Activated naive CD4-positive, alpha-beta T cell treated with Interleukin-2 at 50 U/mL for 16 hours (primary cell): Measurements from ENCODE around the gene SAG.

Experiments
- DNase-seq: peaks from one replicate; pipeline ENCODE4 v3.0.0-alpha.2; 2020

The SAG gene

DNA sequence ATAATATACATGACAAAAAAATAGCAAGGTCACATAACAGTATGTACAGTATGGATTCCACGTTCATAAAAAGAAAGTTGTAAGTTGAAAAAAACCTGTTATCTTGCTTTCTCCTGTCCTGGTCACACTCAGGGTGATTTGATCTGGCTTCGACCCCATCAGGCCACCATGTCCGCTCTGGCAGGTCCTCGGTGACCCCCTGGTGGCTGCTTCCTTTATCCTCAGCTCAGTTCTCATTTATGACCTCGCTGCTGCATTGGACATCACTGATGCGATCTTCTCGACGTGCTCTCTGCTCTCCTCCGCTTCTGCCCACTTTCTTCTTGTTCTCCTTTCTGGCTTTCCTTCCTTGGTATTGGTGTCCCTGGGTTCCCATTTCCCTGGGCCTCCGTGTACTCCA lies 76.4 kb downstream of the SAG start:
- no peak for DNase-seq

DNA sequence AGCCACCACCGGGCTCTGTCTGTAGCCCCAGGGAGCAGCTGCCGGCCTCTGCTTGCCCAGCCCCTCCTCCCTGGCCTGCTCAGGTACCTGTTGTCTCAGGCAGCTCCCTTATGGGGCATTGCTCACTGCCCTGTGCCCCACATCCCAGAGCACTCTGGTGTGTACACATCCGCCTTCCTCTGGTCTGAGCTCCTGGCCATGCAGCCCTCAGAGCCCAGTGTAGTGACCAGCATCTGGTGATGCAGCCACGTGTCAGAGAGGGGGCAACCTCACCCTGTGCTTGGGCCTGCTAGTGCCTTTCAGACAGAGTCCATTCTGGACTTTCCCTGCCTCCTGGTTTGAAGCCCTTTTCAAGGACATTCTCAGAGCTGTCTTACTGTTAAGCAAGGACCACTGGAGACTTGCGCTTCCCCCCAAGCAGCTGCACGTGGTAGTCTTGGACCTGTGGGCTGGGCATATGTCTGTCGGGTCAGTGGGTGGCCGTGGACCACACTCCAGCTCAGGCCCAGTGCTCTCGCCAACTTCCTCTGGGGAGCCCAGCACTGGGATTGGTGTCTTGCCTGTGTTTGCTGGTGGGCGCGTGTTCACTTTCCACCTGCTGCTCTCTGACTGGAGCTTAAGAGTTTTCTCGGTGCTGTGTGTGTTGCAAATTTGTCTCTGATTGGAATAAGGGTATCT lies 77.3 kb downstream of the SAG start:
- no peak for DNase-seq

DNA sequence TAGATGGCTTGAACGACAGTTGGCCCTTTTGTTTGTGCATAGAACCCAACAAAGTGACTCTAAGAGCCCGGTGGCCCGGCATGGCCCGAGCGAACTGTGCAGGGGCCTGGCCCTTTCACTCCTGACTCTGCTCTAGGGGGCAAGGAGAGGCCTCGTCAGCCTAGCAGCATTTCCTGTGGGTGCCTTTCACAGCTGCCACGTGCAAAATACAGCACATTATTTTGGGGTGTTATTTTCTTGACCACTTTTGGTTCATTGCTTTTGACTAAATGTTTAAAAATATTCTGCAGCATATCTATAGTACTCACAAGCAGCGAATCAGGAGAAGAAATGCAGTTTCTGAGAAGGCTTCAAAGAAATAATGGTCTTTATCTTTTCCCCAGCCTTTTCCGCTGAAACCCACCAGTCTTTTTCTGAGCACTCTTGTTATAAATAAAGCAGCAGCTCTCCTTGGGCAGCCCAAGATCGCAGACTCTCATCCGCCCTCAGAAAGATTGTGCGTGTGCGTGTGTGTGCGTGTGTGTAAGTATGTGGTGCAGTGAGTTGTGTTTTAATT lies 78.0 kb downstream of the SAG start:
- DNase-seq: no peak

DNA sequence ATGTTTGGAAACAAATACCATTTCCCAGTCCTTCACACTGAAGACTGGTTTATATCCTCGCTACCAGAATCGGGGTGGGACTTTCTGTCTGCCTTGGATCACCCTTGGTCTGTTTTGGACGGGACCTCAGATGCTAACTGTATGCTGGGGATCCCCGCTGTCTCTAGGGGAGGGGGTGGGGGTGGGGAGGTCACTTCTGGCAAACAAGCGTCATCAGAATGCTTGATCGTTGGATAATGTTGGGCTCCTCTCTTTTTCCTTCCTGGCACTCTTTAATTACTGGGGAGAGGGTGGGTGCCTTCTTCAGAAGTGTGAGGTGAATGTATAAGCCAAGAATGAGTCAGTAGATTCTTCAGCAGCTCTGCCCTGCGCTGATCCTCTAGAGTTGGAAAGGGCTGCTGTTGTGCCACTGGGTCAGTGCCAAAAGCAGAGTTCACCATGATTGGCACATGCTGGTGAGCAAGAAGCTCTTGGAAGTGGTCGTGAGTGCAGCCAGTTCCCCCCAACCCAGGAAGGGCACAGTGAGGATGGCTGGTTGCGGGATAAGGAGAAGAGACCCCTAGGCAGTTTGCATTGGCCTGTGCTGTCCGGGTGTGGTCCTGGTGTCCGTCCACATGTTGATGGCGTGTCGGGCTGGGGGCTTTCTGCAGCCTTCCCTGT lies 78.9 kb downstream of the SAG start:
- no peak for DNase-seq

DNA sequence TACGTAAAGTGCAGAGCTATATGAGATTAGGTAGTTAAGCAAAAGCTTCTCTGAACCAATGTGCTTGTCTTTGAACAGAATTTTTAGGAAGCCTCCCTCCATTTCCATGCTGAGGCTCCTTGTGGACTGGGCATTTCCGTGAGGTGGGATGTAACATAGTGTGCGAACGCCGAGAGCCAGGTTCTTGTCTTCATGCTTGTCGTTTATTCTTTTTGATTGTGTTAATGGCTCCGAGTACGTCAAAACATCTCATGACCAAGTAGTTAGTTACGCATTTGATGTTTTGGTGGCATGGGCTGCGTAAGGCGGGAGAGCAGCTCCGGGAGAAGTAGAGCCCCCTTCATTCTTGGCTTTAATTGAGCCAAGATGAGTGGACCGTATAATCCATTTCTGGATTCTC lies 79.6 kb downstream of the SAG start:
- no peak for DNase-seq

DNA sequence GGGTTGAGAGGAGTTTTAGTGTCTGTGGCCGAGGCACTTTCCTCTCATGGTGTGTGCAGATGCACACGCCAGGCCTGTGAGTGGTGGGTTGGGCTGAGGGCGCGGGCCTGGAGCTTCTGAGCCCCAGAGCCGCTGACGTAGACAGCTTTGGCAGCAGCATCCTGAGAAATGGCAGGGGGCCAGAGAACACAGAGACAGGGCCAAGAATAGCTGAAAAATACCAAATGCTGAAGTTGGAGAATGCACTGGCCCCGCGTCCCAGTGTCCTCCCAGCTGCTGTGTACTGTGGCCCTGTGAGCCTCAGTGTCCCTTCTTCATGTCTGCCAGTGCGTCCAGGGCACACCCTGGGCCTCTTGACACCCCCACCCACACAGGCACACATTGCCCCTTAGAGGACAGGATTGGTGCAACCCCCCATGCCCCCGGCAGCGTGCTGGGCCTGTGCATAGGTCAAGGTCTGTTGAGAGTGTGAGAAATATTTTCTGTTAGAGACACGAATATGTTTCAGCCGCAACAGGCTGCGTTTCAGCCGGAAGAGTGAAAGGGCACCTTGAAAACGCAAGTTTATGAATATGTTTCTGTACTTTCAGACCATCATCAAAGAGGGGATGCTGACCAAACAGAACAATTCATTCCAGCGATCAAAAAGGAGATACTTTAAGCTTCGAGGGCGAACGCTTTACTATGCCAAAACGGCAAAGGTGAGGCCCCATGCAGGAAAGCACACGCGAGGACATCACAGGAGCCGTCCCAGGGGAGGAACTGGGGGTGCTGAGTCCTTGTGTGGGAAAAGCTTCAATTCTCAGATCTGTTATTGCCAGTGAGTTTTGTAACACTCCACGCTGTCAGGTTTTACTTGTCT lies 80.3 kb downstream of the SAG start:
- no peak for DNase-seq

DNA sequence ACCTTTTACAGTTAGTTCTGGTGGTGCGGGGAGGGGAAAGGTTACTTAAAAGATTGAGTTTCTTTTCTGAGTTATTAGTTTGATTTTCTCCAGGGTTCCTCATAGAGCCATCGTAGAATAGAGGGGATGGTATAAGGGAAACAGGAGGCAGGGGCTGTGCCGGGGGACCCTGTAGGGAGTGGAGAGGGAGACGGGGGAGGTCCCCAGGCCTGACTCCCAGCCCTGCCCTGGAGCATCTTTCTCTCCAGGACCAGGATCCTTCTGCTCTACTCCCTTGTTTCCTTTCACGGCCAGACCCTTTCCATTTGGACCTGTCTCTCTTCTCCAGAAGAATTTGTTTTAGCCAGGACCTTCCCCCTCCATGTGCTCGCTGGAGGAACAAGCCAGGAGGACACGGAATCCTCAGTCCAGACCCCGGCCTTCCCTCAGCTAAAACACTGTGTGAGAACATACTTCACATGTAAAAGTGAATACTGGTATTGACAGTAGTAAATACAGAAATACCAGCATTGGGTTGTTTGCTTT lies 82.0 kb downstream of the SAG start:
- DNase-seq: no peak

DNA sequence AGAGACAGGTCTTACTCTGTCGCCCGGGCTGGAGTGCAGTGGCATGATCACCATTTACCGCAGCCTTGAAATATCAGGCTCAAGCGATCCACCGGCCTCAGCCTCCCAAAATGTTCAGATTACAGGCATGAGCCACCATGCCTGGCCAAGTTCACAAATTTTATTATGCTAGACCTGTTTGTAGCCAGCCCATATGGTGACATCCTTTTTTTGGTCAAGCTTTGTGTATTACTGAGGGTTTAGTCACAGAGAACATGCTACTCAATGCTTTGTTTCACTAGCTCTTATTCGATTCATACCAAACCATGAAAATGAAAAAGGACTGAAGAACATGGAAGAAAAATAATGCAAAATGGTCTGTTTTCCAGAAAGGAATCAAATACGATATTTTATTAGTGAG lies 88.1 kb downstream of the SAG start:
- no peak for DNase-seq
